ENCODE results near the gene LHFPL6. TPM values are rescaled to one million over a fixed set of nuclear protein-coding genes. Genes with fewer than 3 reads are reported as not detected.

LHFPL6 gene
- total RNA-seq, 1 donor from 2014 or later, result 0.45 TPM

- intact Hi-C loops (cut with micrococcal nuclease), result no loop called here
Observed at GRCh38 chr13:39596685-39597084, 6.3 kb downstream of the LHFPL6 start.

GRCh38 chr13:39596176-39596575 lies 6.8 kb downstream of the LHFPL6 start:
- intact Hi-C loops (cut with micrococcal nuclease), result no loop called here

GRCh38 chr13:39590466-39591036 lies 12.4 kb downstream of the LHFPL6 start:
- intact Hi-C loops (cut with micrococcal nuclease), result no loop called here

- intact Hi-C loops (cut with micrococcal nuclease), result no loop called here
Observed at GRCh38 chr13:39588384-39588783, 14.6 kb downstream of the LHFPL6 start.

- intact Hi-C loops (cut with micrococcal nuclease), result no loop called here
Observed at GRCh38 chr13:39587939-39588338, 15.1 kb downstream of the LHFPL6 start.

- intact Hi-C loops (cut with micrococcal nuclease), result no loop called here
Observed at GRCh38 chr13:39586958-39587605, 15.9 kb downstream of the LHFPL6 start.

- intact Hi-C loops (cut with micrococcal nuclease), result no loop called here
Observed at GRCh38 chr13:39586151-39586550, 16.8 kb downstream of the LHFPL6 start.

- intact Hi-C loops (cut with micrococcal nuclease), result no loop called here
Observed at GRCh38 chr13:39585219-39585618, 17.8 kb downstream of the LHFPL6 start.

GRCh38 chr13:39580881-39581575 lies 22.0 kb downstream of the LHFPL6 start:
- intact Hi-C loops (cut with micrococcal nuclease), result no loop called here

- intact Hi-C loops (cut with micrococcal nuclease), result no loop called here
Observed at GRCh38 chr13:39578821-39579291, 24.1 kb downstream of the LHFPL6 start.

- intact Hi-C loops (cut with micrococcal nuclease), result no loop called here
Observed at GRCh38 chr13:39577838-39578491, 25.0 kb downstream of the LHFPL6 start.

GRCh38 chr13:39577203-39577602 lies 25.8 kb downstream of the LHFPL6 start:
- intact Hi-C loops (cut with micrococcal nuclease), result no loop called here

GRCh38 chr13:39575641-39576238 lies 27.3 kb downstream of the LHFPL6 start:
- intact Hi-C loops (cut with micrococcal nuclease), result no loop called here

GRCh38 chr13:39571502-39572092 lies 31.4 kb downstream of the LHFPL6 start:
- intact Hi-C loops (cut with micrococcal nuclease), result no loop called here

GRCh38 chr13:39567569-39567968 lies 35.4 kb downstream of the LHFPL6 start:
- intact Hi-C loops (cut with micrococcal nuclease), result no loop called here

GRCh38 chr13:39566216-39566869 lies 36.6 kb downstream of the LHFPL6 start:
- intact Hi-C loops (cut with micrococcal nuclease), result no loop called here

GRCh38 chr13:39565036-39565949 lies 37.7 kb downstream of the LHFPL6 start:
- intact Hi-C loops (cut with micrococcal nuclease), result no loop called here

GRCh38 chr13:39563470-39563735 lies 39.6 kb downstream of the LHFPL6 start:
- intact Hi-C loops (cut with micrococcal nuclease), result no loop called here

GRCh38 chr13:39561971-39562370 lies 41.0 kb downstream of the LHFPL6 start:
- intact Hi-C loops (cut with micrococcal nuclease), result no loop called here

- intact Hi-C loops (cut with micrococcal nuclease), result no loop called here
Observed at GRCh38 chr13:39559847-39560246, 43.1 kb downstream of the LHFPL6 start.

Measured in T-helper 2 cell treated with Interferon-gamma antibody and Interleukin-4, amounts not matched to agents 100 ng/mL and 5 ng/mL, for 36 hours (primary cell).